ENCODE results near the gene CAPG. TPM values are rescaled to one million over a fixed set of nuclear protein-coding genes. Genes with fewer than 3 reads are reported as not detected.

Gene CAPG
- total RNA-seq, 1 donor from 2014 or later = 441 TPM

DNA sequence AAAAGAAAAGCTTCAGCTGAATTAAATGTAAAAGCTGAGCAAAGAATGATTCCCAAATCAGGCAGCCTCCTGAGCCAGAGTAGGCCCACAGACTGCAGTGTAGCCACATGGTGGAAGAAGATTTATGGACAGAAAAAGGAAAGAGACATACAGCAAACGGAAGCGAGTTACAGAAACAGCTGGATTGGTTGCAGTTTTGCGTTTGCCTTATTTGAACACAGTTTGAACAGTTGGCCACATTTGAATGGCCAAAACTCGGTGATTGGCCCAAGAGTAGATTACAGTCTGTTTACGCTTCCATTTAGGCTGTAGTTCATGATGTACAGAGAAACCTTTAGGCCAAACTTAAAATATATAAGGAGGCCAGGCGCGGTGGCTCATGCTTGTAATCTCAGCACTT lies 43.4 kb upstream of the CAPG start:
- TF ChIP-seq, protein P1, sequence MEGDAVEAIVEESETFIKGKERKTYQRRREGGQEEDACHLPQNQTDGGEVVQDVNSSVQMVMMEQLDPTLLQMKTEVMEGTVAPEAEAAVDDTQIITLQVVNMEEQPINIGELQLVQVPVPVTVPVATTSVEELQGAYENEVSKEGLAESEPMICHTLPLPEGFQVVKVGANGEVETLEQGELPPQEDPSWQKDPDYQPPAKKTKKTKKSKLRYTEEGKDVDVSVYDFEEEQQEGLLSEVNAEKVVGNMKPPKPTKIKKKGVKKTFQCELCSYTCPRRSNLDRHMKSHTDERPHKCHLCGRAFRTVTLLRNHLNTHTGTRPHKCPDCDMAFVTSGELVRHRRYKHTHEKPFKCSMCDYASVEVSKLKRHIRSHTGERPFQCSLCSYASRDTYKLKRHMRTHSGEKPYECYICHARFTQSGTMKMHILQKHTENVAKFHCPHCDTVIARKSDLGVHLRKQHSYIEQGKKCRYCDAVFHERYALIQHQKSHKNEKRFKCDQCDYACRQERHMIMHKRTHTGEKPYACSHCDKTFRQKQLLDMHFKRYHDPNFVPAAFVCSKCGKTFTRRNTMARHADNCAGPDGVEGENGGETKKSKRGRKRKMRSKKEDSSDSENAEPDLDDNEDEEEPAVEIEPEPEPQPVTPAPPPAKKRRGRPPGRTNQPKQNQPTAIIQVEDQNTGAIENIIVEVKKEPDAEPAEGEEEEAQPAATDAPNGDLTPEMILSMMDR (conservative IDR thresholded peaks at IDR 0.05; ENCODE audit: low read depth, low read length) = no peak
- DNase-seq (ENCODE audit: low read depth) = no peak
- H3K4me3 ChIP-seq (ENCODE audit: low read depth, low read length) = no peak overlapping the region

DNA sequence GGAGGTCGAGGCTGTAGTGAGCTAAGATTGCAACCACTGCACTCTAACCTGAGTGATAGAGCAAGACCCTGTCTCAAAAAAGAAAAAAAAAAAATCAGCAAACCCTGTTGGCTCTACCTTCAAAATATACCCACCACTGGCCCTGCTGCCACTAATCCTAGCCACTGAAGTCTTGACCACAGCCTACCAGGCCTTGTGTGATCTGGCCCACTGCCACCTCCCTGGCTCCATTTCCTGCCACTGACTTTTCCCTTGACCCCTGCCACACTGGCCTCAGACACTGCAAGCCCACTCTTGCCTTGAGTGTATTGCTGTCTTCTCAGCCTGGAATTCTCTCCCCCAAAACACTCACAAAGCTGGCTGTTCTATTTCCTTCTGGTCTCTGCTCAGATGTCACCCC lies 42.1 kb upstream of the CAPG start:
- H3K4me3 ChIP-seq (ENCODE audit: low read depth, low read length) = no peak overlapping the region
- no peak for DNase-seq (ENCODE audit: low read depth)
- TF ChIP-seq, protein P1 (conservative IDR thresholded peaks at IDR 0.05; ENCODE audit: low read depth, low read length) = no peak

DNA sequence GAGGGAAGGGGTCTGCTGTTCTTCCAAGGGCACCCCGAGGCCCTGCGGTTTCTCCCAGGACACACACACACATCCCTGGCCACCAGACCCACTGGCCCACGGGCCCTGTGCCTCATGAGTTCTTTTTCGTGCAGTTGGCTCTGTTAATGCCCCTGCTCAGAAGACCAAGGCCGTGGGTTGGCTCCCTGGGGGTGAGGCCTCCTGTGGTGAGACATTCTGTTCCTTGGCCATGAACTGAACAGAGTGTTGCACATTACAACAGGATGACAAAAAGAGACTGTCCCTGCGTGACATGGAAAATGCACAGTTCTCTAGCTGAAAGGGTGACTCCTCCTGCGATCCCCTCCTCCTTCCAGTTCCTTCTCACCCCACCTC lies 39.0 kb upstream of the CAPG start:
- TF ChIP-seq, protein P1 (conservative IDR thresholded peaks at IDR 0.05; ENCODE audit: low read depth, low read length) = no peak
- H3K4me3 ChIP-seq (ENCODE audit: low read depth, low read length) = no peak overlapping the region
- DNase-seq (ENCODE audit: low read depth) = no peak

DNA sequence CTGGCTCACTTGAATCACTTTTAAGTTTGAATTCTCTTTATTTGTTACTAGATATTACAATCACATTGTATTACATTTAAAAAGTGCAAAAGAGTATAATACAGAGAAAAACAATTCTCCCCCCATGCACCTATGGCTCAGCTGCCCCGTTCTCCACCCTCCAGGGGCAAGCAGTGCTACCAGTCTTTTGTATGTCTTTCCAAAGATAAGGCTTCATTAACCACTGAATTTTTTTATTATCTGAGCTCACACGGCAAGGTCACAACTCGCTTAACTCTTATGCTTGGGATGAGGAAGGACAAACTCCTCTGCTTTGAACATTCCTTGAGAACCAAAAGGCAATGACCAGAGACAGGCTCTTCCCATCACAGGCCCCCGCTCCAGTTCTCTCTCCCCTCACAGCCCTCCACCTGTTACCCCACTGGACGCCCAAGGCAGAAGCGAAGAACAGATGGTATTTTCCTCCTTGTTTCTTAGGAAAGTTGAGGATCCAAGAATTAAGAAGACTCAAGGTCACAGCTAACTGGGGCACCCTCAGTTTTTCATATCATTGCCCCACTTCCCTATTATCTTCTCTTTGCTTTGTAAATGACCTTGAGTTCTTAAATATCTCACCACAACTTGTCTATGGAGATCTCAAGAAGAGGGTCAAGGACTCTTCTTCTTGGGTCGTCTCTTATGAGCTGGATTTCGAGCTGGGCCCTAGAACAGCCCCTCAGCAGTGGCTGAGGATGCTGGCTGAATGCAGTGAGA lies 38.5 kb upstream of the CAPG start:
- no peak overlapping the region for H3K4me3 ChIP-seq (ENCODE audit: low read depth, low read length)
- TF ChIP-seq, protein P1 (conservative IDR thresholded peaks at IDR 0.05; ENCODE audit: low read depth, low read length) = no peak
- no peak for DNase-seq (ENCODE audit: low read depth)

DNA sequence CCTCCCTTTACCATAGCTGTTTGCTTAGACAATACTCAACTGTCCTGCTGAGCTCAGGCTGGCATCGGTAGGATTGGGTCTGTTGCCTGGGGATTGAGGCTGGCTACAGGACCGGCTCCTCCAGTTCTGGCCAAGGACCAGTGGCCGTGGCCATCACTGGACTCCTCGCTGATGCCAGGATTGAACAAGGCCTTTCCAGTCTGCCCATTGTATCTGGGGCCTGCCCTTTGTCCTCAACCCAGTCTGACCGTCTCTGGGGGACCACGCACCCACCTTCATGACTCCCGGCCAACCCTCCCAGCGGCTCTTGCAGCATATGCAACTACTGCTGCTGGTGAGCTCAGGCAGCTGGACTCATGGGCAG lies 37.0 kb upstream of the CAPG start:
- TF ChIP-seq, protein P1 (conservative IDR thresholded peaks at IDR 0.05; ENCODE audit: low read depth, low read length) = no peak
- DNase-seq (ENCODE audit: low read depth) = no peak
- H3K4me3 ChIP-seq (ENCODE audit: low read depth, low read length) = no peak overlapping the region

DNA sequence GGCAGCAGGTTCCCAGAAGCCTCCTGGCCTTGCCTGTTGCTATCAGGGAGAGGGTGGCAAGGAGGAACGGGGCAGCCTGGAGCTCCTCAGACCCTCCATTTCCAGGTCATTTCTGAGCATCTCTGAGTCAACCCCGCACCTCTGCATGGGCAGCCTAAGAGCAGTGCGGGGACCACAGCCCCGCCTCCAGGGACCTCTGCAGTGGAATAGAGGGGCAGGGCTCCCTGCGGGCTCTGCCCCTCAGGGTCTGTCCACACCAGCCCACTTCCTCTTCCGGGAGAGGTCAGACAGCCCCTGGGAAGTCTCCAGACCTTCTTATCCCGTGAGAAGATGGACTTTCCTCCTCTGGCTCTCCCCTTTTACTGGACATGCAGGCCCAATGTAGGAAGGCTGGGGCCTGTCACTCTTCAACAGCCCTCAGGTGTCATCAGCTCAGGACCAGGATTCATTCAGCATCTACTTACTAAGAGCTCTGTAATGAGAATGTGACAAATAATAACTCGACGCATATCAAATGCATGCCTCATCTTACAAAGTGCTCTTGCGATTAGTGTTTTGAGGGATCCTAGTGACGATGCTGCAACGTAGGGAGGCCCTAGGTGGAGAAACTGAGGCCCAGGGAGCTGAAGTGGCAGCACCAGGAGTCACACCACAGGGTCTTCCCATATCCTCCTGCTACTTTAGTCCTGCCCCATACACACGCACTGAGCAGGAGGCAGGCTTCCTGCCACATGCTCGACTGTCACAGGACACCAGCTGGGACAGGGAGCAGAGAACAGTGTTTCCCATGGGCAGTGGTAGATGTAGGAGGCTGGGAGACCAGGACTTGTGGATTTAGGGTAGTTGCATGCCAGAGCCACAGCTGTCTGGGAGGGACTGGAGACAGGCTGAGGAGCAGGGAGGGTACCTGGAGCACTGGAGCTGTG lies 36.4 kb upstream of the CAPG start:
- no peak for DNase-seq (ENCODE audit: low read depth)
- H3K4me3 ChIP-seq (ENCODE audit: low read depth, low read length) = no peak overlapping the region
- TF ChIP-seq, protein P1 (conservative IDR thresholded peaks at IDR 0.05; ENCODE audit: low read depth, low read length) = no peak
